Gastrocnemius medialis (tissue), 4 donors: ENCODE results near the gene SNCB.

Experiments used
- POLR2A ChIP-seq, 2 donors: fragments of 450-650 bp; IDR thresholded peaks; one replicate each; pipeline ENCODE4 v1.6.1; 2017; ENCODE audit warnings: antibody characterized with exemption in 2 of 2, mild to moderate bottlenecking in 2 of 2, moderate library complexity in 2 of 2
- TF ChIP-seq, protein P1 (sequence below), 5 experiments: fragments of 450-650 bp in 3 of 5; fragments of 200-600 bp in 2 of 5; sonication (generic) in 2 of 5; IDR thresholded peaks in 4 of 5; conservative IDR thresholded peaks in 1 of 5; 1 replicate in 4 of 5; 2 replicates in 1 of 5; pipeline ENCODE4 v1.5.1; 2016 to 2019; ENCODE audit warnings: antibody characterized with exemption in 5 of 5, mild to moderate bottlenecking in 3 of 5, moderate library complexity in 3 of 5

DNA sequence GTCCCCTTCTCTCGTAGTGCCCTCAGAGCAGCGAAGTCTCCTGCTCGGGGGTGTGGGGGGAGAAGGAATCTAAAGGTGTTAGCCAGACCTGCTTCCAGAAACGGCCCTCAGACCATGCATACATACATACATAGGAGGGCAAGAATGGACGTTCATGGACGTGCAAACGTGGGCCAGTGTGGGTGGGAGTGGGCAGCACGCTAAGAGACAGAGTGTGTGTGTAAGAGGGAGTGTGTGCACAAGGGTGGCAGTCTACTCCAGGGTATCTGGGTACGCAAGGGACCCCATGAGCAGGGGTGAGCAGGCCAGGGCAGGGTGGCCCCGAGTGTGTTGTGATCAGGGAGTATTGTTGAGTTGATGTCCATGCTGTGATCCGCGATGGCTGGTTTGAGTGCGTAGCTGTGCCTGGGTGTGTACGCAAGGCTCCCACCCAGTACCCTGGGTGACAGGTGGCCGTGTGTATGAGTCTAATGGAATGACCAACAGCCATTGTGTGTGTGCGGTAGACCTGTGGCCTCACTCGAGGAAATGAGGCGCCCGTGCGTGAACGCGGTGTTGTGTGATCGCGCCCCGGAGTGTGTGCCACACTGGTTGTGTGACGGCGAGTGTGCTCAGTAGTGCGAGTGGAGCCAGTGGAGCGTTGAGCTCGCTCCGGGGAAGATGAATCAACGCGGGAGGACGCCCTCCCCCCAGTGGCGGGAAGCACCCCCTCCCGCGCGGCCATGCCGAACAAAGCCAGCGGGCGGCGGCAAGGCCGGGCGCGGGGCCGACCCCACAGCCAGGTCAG lies 21.2 kb downstream of the SNCB start:
- TF ChIP-seq, protein P1, sequence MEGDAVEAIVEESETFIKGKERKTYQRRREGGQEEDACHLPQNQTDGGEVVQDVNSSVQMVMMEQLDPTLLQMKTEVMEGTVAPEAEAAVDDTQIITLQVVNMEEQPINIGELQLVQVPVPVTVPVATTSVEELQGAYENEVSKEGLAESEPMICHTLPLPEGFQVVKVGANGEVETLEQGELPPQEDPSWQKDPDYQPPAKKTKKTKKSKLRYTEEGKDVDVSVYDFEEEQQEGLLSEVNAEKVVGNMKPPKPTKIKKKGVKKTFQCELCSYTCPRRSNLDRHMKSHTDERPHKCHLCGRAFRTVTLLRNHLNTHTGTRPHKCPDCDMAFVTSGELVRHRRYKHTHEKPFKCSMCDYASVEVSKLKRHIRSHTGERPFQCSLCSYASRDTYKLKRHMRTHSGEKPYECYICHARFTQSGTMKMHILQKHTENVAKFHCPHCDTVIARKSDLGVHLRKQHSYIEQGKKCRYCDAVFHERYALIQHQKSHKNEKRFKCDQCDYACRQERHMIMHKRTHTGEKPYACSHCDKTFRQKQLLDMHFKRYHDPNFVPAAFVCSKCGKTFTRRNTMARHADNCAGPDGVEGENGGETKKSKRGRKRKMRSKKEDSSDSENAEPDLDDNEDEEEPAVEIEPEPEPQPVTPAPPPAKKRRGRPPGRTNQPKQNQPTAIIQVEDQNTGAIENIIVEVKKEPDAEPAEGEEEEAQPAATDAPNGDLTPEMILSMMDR (IDR thresholded peaks at IDR 0.05 in 4 of 5, conservative IDR thresholded peaks at IDR 0.05 in 1 of 5) = no peak
- no peak for TF ChIP-seq POLR2A (IDR thresholded peaks at IDR 0.05)
